KG1 (cell line): ENCODE data around the gene MAP3K12.
"Not testable (repeated sequence)": the region's sequence is repeated elsewhere in the genome, so short reads cannot be mapped to it uniquely, and the experiment has no call there.

ENCODE experiments used
- DNase-seq: peaks from one replicate; lab custom pipeline; 2025; lab: John Stamatoyannopoulos, UW

Gene MAP3K12

GRCh38 chr12:53492830-53493609 lies 6.2 kb downstream of the MAP3K12 start:
- no peak for DNase-seq

GRCh38 chr12:53492188-53492587 lies 7.1 kb downstream of the MAP3K12 start:
- no peak for DNase-seq

GRCh38 chr12:53489242-53489864 lies 9.9 kb downstream of the MAP3K12 start:
- DNase-seq = no peak

DNA sequence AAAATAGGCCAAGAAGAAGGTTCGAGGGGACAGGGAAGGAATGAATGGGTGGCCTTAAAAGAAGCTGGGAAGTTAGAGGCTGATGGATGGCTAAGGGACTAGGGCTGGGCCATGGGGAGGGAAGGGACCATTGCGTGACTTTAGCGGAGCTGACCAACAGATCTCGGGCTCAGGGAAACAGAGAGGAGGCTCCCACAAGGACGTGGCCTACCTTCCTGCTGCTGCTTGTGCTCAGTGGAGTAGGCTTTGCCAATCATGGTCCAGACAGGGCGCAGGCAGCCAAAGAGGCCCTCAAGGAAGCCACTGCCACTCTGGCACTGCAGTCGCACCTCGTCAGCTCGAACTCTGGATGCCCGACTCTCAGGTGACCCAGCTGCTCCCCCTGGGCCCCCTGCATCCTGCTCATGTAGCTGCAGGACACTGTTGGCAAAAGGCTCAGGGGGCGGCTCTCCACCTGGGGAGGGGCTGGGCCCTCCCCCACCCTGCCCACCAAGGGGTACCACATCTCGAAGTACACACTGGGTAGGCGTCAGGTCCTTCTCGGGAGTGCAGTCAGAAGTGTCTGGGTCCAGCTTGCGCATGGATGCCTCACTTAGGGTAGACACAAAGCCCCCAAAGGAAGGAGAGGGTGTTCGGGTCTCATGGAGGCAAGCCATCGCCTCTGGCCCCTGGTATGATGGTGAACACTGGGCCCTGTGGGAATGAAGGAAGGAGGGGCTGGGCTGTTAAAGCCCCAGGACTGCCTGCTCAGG lies 12.3 kb downstream of the MAP3K12 start:
- no peak for DNase-seq

DNA sequence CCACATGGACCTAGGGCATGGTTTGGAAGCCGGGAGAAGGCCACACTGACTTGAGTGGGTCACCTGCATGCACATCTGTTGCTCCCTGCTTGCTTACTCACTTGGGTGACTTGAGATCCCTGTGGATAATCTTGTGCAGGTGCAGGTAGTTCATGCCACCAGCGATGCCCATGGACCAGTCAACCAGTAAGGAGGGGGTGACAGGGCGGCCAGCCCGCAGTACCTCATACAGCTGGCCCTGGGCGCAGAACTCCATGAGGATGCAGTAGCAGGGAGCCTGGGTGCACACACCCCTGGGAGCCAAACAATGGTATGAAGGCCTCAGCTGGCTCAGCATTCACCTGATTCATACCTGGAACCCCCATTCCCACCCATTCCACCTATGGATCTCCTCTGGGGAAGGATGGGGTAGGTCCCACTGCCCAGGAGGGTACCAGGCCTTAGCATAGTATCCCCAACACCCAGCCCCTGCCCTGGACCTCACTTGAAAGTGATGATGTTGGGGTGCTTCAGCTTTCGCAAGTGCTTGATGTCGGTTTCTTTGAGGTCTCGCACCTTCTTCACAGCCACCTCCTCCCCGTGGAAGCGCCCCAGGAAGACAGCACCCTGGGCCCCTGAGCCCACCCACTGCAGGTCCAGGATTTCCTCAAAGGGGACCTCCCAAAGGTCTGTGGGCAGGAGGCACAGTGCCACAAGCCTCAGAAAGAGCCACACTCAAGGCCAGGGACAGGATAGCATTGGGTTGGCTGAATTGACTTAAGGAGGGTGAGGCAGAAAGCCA lies 13.1 kb downstream of the MAP3K12 start:
- DNase-seq = no peak

- DNase-seq = no peak
Measured at GRCh38 chr12:53484686-53485575, 14.3 kb downstream of the MAP3K12 start.

GRCh38 chr12:53483979-53484377 lies 15.3 kb downstream of the MAP3K12 start:
- no peak for DNase-seq

DNA sequence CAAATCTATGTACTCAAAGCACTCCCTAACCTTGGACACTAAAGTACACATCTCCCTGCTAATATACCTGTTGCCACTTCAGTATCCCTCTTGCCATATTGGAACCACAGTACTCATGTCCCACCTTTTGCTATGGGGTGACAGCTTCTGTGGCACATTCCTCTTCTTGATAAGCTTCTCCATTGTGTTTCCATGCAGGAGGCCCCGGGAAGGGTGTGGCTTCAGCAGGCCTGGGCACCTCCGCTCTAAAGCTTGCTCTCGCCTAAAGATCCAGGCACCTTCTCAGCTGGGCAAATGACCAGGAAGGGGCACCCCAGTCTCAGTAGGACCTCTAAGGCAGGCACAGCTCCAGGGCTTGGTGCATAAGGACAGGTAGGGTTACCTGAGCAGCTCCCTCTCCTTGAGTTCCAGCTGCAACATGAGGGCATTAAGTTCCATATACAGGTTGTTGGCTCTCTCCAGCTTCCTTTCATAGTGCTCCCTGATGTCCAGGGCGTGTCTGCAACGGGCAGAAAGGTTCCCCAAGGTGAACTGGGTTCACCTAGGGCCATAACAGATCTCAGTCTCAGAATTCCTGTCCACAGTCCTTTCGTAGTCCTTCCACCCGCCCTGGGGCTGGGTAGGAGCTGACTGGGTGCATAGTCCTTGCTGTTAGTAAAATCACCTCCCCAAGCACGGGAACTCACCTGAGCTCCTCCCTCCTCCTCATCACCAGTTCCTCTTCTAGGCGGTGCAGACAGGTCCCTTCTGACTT lies 15.9 kb downstream of the MAP3K12 start:
- no peak for DNase-seq

DNA sequence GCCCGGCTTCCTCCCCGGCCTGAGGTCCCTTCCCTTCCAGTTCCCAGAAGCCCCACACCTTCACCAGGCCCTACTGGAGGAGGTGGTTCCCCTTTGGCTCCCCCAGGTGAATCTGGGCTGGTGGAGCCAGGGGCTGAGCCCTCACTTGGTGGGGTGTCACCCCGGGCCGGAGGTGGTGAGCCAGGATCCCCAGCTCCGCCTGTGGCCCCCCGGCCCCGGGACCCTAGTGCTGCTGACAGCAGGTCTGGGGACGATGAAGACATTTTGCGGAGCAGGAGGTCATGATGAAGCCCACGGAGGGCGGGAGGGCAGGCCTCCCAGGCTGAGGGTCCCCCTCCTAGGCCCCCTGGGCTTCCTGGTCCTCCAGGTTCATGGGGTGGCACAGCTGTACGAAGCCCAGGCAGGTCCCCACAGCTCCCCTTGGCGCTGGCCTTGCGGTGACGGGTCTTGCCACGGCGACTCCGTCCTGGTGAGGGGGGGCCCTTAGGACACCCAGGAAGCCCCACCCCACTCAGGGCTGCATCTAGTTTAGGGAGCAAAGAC lies 16.6 kb downstream of the MAP3K12 start:
- no peak for DNase-seq

DNA sequence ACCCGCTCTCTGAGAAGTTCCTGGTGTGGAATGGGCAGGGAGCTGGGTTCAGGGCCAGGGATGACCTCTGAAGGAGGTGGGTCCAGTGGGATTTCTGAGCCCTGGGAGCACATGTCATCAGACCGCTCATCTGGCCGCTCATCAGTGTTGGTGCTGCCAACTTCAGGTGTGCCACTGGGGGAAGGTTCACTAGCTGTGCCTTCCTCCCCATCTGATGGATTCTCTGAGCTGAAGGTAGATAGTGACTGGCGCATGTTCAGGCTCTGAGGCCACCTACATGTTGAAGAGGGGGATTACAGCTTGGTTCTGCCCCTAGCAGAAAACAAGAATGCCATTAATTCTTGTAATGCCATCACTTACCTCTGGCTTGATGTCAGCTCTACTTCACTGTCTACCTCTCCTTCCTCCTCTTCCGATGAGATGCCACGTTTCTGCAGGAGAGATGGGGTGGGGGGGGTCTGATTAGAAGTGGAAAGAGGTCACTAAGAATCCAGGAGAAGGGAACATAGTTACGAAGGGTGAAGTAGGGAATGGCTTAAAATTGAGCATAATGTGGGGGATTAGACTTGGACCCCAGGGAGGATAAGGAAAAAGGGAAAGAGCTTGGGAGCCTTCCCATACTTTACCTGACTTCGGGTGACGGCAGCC lies 17.2 kb downstream of the MAP3K12 start:
- DNase-seq = no peak

GRCh38 chr12:53481458-53481857 lies 17.8 kb downstream of the MAP3K12 start:
- DNase-seq = not testable (repeated sequence)

DNA sequence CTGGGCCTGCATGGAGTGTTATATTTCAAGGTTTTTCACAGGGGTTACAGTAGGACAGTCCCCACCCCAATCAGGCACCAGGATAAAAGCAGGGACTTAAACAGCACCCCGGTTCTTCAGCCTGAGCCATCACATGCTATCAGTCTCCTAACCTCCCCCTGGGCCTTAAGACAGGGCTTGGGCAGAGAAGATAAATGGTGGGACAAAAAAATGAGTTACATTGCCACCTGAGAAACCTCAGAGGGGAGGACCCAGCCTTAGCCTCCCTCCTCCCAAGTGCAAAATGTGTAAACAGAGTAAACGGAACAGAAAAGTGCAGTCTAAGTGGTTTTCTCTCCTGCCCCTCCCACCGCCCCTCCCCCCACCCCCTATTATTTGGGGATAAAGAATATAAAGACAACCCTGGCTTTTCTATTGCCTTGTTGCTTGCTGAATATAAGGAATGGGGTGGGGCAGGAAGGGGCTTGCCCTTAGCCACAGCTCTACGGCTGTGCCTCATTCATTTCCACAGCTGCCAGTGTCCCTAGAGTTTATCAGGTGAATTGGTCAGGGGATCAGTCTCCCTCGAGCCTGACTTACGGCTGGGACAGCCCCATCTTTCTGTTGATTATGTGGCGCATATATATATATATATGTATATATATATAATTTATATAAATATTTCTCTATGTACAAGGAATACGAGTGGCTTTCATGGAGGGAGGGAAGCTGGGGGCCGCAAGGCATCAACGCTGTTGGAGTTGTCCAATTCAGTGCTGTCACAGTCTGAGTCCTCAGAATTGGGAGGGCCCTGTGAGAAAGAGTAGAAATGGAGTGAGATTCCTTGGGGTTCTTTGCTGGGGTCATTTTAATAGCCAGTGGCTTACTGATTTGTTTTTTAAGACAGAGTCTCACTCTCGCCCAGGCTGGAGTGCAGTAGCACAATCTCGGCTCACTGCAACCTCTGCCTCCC lies 18.5 kb downstream of the MAP3K12 start:
- DNase-seq = no peak

DNA sequence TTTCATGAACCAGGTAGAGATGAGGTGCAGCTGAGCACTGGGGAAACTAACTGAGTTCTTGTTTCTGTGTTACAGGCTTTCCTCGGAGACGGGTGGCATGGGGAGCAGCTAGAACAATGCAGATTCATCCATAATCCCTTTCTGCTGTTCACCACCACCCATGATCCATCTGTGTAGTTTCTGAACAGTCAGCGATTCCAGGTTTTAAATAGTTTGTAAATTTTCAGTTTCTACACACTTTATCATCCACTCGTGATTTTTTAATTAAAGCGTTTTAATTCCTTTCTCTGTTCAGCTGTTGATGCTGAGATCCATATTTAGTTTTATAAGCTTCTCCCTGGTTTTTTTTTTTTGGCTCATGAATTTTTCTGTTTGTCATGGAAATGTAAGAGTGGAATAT lies 19.9 kb downstream of the MAP3K12 start:
- no peak for DNase-seq

- no peak for DNase-seq
Measured at GRCh38 chr12:53478865-53479264, 20.4 kb downstream of the MAP3K12 start.

- no peak for DNase-seq
Measured at GRCh38 chr12:53476769-53477209, 22.5 kb downstream of the MAP3K12 start.

GRCh38 chr12:53474819-53475218 lies 24.4 kb downstream of the MAP3K12 start:
- no peak for DNase-seq

GRCh38 chr12:53474077-53474476 lies 25.2 kb downstream of the MAP3K12 start:
- DNase-seq = no peak

GRCh38 chr12:53472056-53472582 lies 27.1 kb downstream of the MAP3K12 start:
- DNase-seq = no peak
